HL-60 (cell line): ENCODE data around the gene KCTD13.

Experiments used
- DNase-seq, 2 experiments: peaks; one replicate each; pipeline ENCODE4 v3.0.0-alpha.2; 2010 to 2020; ENCODE audit warnings: low read depth in 1 of 2, low spot score in 1 of 2
- H3K27ac ChIP-seq: fragments of 250-450 bp; sonication (Bioruptor Pico); replicated peaks from 2 replicates; pipeline ENCODE4 v1.5.1; 2020; ENCODE audit warnings: mild to moderate bottlenecking, moderate library complexity
- H3K27me3 ChIP-seq: fragments of 250-450 bp; sonication (Bioruptor Pico); 2 replicates; pipeline ENCODE4 v1.5.1; 2021; ENCODE audit warnings: mild to moderate bottlenecking, moderate library complexity; ENCODE audit not compliant: insufficient read depth, poor library complexity, severe bottlenecking
- H3K4me3 ChIP-seq: replicated peaks from 2 replicates; pipeline ENCODE4 v1.5.1; 2011; ENCODE audit warnings: mild to moderate bottlenecking, control low read depth, low read length; ENCODE audit not compliant: insufficient read depth
- GABPA ChIP-seq: IDR thresholded peaks from 2 replicates; pipeline ENCODE4 v1.6.1; 2012; ENCODE audit warnings: low read depth
- POLR2AphosphoS5 ChIP-seq: IDR thresholded peaks from 2 replicates; pipeline ENCODE4 v1.6.1; 2012; ENCODE audit warnings: low read depth
- SPI1 ChIP-seq: IDR thresholded peaks from 2 replicates; pipeline ENCODE4 v1.6.1; 2012; ENCODE audit warnings: low read depth, mild to moderate bottlenecking, borderline replicate concordance
- TF ChIP-seq, protein P1 (sequence below): IDR thresholded peaks from 2 replicates; pipeline ENCODE4 v1.6.1; 2012; ENCODE audit warnings: low read depth; ENCODE audit not compliant: insufficient replicate concordance
- TF ChIP-seq, protein P2 (sequence below): IDR thresholded peaks from one replicate; pipeline ENCODE4 v1.5.1; 2011; ENCODE audit warnings: low read length, control low read depth, inconsistent platforms; ENCODE audit not compliant: insufficient read depth

KCTD13 gene

DNA sequence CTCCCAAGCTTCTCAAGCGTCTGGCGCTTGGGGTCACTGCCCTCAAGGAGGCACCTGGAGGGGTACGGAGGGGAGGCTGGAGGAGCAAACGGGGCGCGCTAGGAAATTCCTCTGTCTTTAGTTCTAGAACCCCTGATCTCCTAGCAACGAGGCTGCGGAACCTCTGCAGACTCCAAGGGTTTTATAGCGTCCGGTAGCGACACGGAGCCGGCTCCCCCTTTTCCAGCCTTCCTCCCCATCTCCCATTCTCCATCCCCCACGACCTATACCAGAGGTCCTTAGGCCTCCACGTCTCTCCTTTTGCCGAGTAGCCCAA, 62.4 kb downstream of the KCTD13 start:
- H3K4me3 ChIP-seq: peak overlapping the region; percentile 13; the same call in 1 of the 2 replicates
- no peak for DNase-seq
- TF ChIP-seq POLR2AphosphoS5 (no peak; the same call in 1 of the 2 replicates), GABPA (no peak), SPI1 (no peak)
- TF ChIP-seq, protein P1, sequence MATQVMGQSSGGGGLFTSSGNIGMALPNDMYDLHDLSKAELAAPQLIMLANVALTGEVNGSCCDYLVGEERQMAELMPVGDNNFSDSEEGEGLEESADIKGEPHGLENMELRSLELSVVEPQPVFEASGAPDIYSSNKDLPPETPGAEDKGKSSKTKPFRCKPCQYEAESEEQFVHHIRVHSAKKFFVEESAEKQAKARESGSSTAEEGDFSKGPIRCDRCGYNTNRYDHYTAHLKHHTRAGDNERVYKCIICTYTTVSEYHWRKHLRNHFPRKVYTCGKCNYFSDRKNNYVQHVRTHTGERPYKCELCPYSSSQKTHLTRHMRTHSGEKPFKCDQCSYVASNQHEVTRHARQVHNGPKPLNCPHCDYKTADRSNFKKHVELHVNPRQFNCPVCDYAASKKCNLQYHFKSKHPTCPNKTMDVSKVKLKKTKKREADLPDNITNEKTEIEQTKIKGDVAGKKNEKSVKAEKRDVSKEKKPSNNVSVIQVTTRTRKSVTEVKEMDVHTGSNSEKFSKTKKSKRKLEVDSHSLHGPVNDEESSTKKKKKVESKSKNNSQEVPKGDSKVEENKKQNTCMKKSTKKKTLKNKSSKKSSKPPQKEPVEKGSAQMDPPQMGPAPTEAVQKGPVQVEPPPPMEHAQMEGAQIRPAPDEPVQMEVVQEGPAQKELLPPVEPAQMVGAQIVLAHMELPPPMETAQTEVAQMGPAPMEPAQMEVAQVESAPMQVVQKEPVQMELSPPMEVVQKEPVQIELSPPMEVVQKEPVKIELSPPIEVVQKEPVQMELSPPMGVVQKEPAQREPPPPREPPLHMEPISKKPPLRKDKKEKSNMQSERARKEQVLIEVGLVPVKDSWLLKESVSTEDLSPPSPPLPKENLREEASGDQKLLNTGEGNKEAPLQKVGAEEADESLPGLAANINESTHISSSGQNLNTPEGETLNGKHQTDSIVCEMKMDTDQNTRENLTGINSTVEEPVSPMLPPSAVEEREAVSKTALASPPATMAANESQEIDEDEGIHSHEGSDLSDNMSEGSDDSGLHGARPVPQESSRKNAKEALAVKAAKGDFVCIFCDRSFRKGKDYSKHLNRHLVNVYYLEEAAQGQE: no peak
- TF ChIP-seq, protein P2, sequence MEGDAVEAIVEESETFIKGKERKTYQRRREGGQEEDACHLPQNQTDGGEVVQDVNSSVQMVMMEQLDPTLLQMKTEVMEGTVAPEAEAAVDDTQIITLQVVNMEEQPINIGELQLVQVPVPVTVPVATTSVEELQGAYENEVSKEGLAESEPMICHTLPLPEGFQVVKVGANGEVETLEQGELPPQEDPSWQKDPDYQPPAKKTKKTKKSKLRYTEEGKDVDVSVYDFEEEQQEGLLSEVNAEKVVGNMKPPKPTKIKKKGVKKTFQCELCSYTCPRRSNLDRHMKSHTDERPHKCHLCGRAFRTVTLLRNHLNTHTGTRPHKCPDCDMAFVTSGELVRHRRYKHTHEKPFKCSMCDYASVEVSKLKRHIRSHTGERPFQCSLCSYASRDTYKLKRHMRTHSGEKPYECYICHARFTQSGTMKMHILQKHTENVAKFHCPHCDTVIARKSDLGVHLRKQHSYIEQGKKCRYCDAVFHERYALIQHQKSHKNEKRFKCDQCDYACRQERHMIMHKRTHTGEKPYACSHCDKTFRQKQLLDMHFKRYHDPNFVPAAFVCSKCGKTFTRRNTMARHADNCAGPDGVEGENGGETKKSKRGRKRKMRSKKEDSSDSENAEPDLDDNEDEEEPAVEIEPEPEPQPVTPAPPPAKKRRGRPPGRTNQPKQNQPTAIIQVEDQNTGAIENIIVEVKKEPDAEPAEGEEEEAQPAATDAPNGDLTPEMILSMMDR: no peak
- peak overlapping the region; percentile 100 for H3K27ac ChIP-seq
- no peaks in the 10 kb centered on the region for H3K27me3 ChIP-seq

DNA sequence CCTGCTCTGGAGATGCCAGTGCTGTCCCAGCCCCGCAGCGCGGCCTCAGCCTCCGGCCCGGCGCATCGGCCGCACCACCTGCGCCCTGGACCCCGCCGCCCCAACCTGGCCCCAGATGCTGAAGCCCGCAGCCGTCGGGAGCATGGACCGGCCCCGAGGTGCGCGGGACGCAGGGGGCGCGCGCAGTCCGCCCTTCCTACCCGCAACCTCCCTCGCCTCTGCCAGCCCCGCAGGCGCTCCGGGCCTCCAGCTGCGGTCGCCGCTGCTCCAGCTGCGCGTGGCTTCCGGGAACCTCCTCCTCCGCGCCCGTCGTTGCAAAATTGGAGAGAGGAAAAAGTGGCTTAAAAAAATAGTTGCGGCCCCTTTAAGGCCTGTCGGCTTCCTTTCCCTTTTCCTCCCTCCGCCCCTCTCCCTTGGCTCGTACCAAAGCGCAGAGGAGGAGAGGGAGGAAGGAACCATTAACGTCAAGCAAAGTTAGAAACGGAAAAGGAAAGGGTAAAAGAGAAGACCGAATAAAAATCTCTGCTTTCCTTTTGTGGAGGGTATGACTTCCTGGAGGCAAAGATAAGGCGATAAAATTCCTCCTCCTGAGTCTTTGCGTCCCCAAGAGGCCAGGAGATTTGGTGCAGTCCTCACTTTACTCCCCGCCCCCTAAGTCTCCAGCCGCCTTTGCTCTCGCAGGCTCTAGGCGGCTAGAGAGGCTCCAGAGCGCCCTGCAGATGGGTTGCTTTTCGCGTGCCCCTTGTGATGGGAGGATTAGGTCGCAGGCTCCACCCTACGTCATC, 63.0 kb downstream of the KCTD13 start, which contains the start of gene CDIPT:
CDIPT (minus strand) TSS at position 343 of the 785 bp plus-strand sequence. CDS start 369 bp downstream, outside the sequence.
- no peaks in the 10 kb centered on the region for H3K27me3 ChIP-seq
- H3K4me3 ChIP-seq: peak within 1 kb of the TSS; percentile 81
- TF ChIP-seq GABPA (peak; percentile 14; the same call in 1 of the 2 replicates), SPI1 (peak; percentile 43), POLR2AphosphoS5 (peak; percentile 36; the same call in 1 of the 2 replicates)
- TF ChIP-seq, protein P1: no peak
- TF ChIP-seq, protein P2: peak; percentile 67
- H3K27ac ChIP-seq: peak within 1 kb of the TSS; percentile 100
- peak; percentile 97 for DNase-seq

DNA sequence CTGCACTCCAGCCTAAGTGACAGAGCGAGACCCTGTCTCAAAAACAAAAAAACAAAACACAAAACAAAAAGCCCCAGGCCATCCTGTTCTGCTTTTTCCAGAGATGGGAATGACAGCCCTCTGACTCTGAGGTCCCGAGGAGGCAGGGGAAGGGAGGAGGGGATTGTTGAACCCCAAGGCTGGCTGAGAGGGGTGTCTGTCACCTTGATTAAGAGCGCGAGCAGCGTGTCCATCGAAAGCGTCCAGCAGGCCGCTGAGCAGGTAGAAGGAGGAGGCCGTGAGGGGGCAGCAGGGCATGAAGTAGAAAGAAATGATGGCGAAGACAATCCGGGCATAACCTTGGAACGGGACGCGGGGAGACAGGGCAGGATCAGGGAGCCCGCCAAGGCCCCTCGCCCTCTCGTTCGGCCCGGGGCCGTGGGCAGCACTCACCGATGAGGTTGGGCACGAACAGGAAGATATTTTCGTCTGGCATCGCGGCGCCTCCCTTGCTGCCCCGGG, 63.6 kb downstream of the KCTD13 start:
- TF ChIP-seq, protein P1: no peak
- TF ChIP-seq, protein P2: no peak
- TF ChIP-seq POLR2AphosphoS5 (no peak), GABPA (no peak), SPI1 (no peak)
- Histone ChIP-seq H3K4me3 (peak overlapping the region; percentile 81), H3K27ac (peak overlapping the region; percentile 100), H3K27me3 (no peaks in the 10 kb centered on the region)
- DNase-seq: peak in 1 of 2 experiments; percentile 10
